Erythroblast (primary cell): ENCODE data around the gene SUPT7L.

Experiments used
- GATA1 ChIP-seq: IDR thresholded peaks from 2 replicates; pipeline ENCODE4 v1.6.1; 2011; ENCODE audit warnings: low read depth, mild to moderate bottlenecking, control low read depth, low read length, moderate library complexity
- POLR2A ChIP-seq: IDR thresholded peaks from 2 replicates; pipeline ENCODE4 v1.6.1; 2011; ENCODE audit warnings: mild to moderate bottlenecking, low read length

DNA sequence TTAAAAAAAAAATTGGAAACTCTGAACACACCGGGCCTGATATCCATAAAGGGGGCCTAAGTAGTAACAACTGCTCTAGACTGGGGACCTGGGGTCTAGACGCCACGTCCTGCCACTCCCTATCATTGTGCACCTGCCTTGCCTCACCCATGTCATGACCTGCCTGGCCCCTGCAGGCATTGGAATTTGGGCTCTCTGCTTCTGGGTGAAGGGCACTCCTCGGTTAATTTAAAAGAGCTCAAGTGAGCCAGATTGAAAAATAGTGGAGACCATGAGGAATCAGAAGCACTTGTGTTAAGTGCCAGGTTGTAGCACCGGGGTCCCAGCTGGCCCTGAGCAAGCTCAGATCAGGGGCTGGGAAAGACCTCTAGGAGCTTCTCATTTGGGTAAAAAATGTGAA, 48.4 kb upstream of the SUPT7L start:
- TF ChIP-seq POLR2A (no peak), GATA1 (no peak)
